OCI-LY7 (cell line): ENCODE results near the gene PDE6D. TPM values are rescaled to one million over a fixed set of nuclear protein-coding genes. Genes with fewer than 3 reads are reported as not detected.
A peak's percentile ranks its signal among the peaks of the same experiment; 100 is the strongest.

Experiments used
- BruUV-seq: library from RNA; stranded (reverse); fragments of 400-500 nt; replicated peaks from 2 replicates; lab custom pipeline; 2021; lab: Mats Ljungman, UMichigan
- CTCF ChIA-PET: fragments of 300-600 bp; sonication (Branson Sonifier 250); formaldehyde crosslinking; loops from one replicate; lab custom pipeline; 2022; ENCODE audit warnings: antibody characterized with exemption; ENCODE audit not compliant: unreplicated experiment; lab: Charles Lee
- POLR2A ChIA-PET: fragments of 300-600 bp; sonication (Branson Sonifier 250); formaldehyde crosslinking; loops from one replicate; lab custom pipeline; 2022; ENCODE audit warnings: antibody characterized with exemption; lab: Charles Lee
- DNase-seq: peaks from one replicate; pipeline ENCODE4 v3.0.0-alpha.2; 2015; ENCODE audit warnings: low spot score
- H2AFZ ChIP-seq: fragments of 200-600 bp; sonication (generic), shearing (Covaris generic); 2 replicates; pipeline ENCODE4 v1.6.1; 2014; ENCODE audit warnings: mild to moderate bottlenecking, antibody characterized with exemption, low read length, moderate library complexity
- H3K27ac ChIP-seq: fragments of 200-600 bp; sonication (generic); 2 replicates; pipeline ENCODE4 v1.5.1; 2014; ENCODE audit warnings: mixed run types, low read depth, mild to moderate bottlenecking, moderate library complexity, low read length, inconsistent platforms; ENCODE audit not compliant: poor library complexity, severe bottlenecking
- H3K36me3 ChIP-seq: fragments of 200-600 bp; sonication (generic); 2 replicates; pipeline ENCODE4 v1.6.1; 2014; ENCODE audit warnings: mild to moderate bottlenecking, antibody characterized with exemption, low read length, moderate library complexity, mixed read lengths; ENCODE audit not compliant: insufficient read depth
- H3K4me1 ChIP-seq: fragments of 200-600 bp; sonication (generic); 2 replicates; pipeline ENCODE4 v1.5.1; 2014; ENCODE audit warnings: mild to moderate bottlenecking, low read length; ENCODE audit not compliant: insufficient read depth, poor library complexity, severe bottlenecking
- H3K4me2 ChIP-seq: fragments of 200-600 bp; sonication (generic); 2 replicates; pipeline ENCODE4 v1.6.1; 2014; ENCODE audit warnings: mild to moderate bottlenecking, low read length
- H3K4me3 ChIP-seq: fragments of 200-600 bp; sonication (generic); 2 replicates; pipeline ENCODE4 v1.5.1; 2014; ENCODE audit warnings: mild to moderate bottlenecking, low read depth, low read length; ENCODE audit not compliant: poor library complexity, severe bottlenecking
- H3K79me2 ChIP-seq: fragments of 200-600 bp; sonication (generic); 2 replicates; pipeline ENCODE4 v1.6.1; 2016; ENCODE audit warnings: low read depth, mild to moderate bottlenecking, low read length, moderate library complexity, mixed read lengths; ENCODE audit not compliant: insufficient read depth
- H3K9me2 ChIP-seq: fragments of 200-600 bp; sonication (generic); 2 replicates; pipeline ENCODE4 v1.6.1; 2016; ENCODE audit warnings: mild to moderate bottlenecking, low read length, mixed read lengths; ENCODE audit not compliant: insufficient read depth
- H3K9me3 ChIP-seq: fragments of 200-600 bp; sonication (generic); 2 replicates; pipeline ENCODE4 v1.6.1; 2014; ENCODE audit warnings: mild to moderate bottlenecking, mixed run types, low read length, mixed read lengths
- H4K20me1 ChIP-seq: fragments of 200-600 bp; sonication (generic); 2 replicates; pipeline ENCODE4 v1.6.1; 2014; ENCODE audit warnings: mild to moderate bottlenecking, antibody characterized with exemption, low read length, moderate library complexity, mixed read lengths; ENCODE audit not compliant: insufficient read depth
- EZH2phosphoT487 ChIP-seq: fragments of 200-600 bp; sonication (generic); IDR thresholded peaks from 2 replicates; pipeline ENCODE4 v1.6.1; 2018; ENCODE audit warnings: low read depth, borderline replicate concordance, mild to moderate bottlenecking, mixed run types, antibody characterized with exemption, low read length, moderate library complexity, mixed read lengths
- intact Hi-C: fragments of 100-400 bp; cut with micrococcal nuclease; formaldehyde crosslinking; loops from one replicate; pipeline ENCODE4 v1.10.0; 2022; ENCODE audit not compliant: unreplicated experiment
- total RNA-seq, 2 experiments: library from RNA; depleted of rRNA in 1 of 2; stranded (reverse); fragments of >200 nt in 1 of 2; shearing (Covaris generic) in 1 of 2; gene quantifications; 2 replicates each; pipeline ENCODE4 v1.2.3, GENCODE V29; 2014 to 2022
- TF ChIP-seq, protein P1 (sequence below): fragments of 200-600 bp; sonication (generic); conservative IDR thresholded peaks from 2 replicates; pipeline ENCODE4 v1.5.1; 2014; ENCODE audit warnings: mild to moderate bottlenecking, antibody characterized with exemption, low read length, moderate library complexity, mixed read lengths

The PDE6D gene
- total RNA-seq, 2 experiments from 2014 or later = 47.4 to 54.6 TPM

DNA sequence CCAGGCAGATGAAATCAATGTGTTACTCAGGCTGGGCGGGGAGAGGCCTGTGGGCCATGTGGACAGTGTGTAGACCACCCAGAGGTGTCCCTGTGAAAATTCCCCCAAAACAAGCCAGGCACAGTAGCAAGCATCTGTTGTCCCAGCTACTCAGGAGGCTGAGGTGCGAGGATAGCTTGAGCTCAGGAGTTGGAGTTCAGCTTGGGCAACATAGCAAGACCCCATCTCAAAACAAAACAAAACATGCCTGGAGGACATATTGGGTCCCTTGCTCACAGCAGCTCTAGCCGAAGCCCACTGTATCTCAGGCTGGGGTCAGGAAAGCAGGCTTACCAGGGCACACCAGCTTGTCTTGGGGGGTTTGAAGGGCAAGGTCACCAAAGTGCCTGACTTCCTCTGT, 77.1 kb downstream of the PDE6D start:
- intact Hi-C loops = no loop called here
- no peak overlapping the region for H2AFZ ChIP-seq
- no peak overlapping the region for H3K4me2 ChIP-seq
- peaks cover 27% of the 10 kb centered on the region for H3K4me1 ChIP-seq
- no TSS peak for BruUV-seq
- H4K20me1 ChIP-seq = no peaks in the 10 kb centered on the region
- H3K9me3 ChIP-seq = no peaks in the 10 kb centered on the region
- H3K4me3 ChIP-seq = no peak overlapping the region
- ChIA-PET CTCF (interaction anchor here (0.6 to 1.3 kb wide), 3 partner anchors 17 to 32 kb away, joined by 4 to 6 read pairs (median 5); no protein-coding TSS in a partner anchor), POLR2A (interaction anchor here (0.6 to 2.5 kb wide), 4 partner anchors 11 to 74 kb away, joined by 5 to 7 read pairs (median 6); no protein-coding TSS in a partner anchor)
- DNase-seq = no peak
- H3K36me3 ChIP-seq = peaks cover 6% of the 10 kb centered on the region
- H3K27ac ChIP-seq = no peak overlapping the region
- no peaks in the 10 kb centered on the region for H3K9me2 ChIP-seq
- TF ChIP-seq, protein P1, sequence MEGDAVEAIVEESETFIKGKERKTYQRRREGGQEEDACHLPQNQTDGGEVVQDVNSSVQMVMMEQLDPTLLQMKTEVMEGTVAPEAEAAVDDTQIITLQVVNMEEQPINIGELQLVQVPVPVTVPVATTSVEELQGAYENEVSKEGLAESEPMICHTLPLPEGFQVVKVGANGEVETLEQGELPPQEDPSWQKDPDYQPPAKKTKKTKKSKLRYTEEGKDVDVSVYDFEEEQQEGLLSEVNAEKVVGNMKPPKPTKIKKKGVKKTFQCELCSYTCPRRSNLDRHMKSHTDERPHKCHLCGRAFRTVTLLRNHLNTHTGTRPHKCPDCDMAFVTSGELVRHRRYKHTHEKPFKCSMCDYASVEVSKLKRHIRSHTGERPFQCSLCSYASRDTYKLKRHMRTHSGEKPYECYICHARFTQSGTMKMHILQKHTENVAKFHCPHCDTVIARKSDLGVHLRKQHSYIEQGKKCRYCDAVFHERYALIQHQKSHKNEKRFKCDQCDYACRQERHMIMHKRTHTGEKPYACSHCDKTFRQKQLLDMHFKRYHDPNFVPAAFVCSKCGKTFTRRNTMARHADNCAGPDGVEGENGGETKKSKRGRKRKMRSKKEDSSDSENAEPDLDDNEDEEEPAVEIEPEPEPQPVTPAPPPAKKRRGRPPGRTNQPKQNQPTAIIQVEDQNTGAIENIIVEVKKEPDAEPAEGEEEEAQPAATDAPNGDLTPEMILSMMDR = no peak
- TF ChIP-seq EZH2phosphoT487 = no peak
- H3K79me2 ChIP-seq = peaks cover 26% of the 10 kb centered on the region

DNA sequence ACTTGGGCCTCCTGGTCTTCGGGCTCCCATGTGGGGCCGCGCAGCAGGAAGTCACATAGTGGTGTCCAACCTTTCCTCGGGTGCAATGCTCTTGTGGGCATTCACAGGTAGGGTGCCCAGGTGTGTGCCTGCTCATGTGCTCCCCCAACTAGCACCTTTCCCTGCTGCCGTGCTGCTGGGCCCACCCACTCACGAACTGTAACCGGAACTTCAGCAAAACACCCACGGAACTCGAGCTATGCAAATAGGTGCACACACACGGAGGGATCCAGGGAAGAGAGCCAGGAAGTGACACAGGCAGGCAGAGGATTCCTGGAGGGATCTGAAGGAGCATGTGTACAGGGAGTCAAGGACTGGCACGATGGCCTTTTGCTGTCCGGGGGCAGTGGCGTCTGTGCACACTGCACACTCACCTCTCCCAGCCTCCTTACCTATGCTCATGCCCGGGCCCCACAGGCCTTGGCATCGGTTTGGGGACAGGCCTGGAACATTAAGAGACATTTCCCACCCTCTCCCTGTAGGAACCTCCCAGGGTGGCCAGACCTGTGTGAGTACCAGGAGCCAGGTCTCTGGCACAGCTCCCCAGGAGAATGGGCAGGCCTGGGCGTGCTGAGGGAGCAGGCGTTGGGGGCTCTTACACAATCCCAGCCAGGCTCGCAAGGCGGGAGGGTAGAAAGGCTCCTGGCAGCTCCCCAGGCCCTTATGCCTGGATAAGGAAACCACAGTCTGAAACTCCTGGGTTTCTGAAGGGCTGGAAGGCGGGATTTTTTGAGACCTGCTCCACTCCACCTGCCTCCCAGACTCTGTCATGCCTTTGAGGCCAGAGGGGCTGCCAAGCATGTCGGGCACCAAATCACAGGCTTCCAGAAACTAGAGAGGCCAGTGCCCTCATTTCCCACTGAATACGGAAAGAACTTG, 79.4 kb downstream of the PDE6D start:
- DNase-seq = no peak
- Histone ChIP-seq H3K9me2 (no peaks in the 10 kb centered on the region), H3K4me2 (peak overlapping the region; percentile 35; the same call in 1 of the 2 replicates), H3K36me3 (no peaks in the 10 kb centered on the region), H3K9me3 (no peaks in the 10 kb centered on the region), H3K4me3 (no peak overlapping the region), H3K79me2 (peaks cover 13% of the 10 kb centered on the region; the same call in 1 of the 2 replicates), H4K20me1 (no peaks in the 10 kb centered on the region), H3K27ac (no peak overlapping the region), H2AFZ (no peak overlapping the region), H3K4me1 (peaks cover 19% of the 10 kb centered on the region)
- no TSS peak for BruUV-seq
- TF ChIP-seq EZH2phosphoT487 = no peak
- TF ChIP-seq, protein P1 = no peak
- intact Hi-C loops = no loop called here
- ChIA-PET POLR2A (no interaction called here), CTCF (no interaction called here)

- H3K79me2 ChIP-seq = no peaks in the 10 kb centered on the region
- BruUV-seq = no TSS peak
- no peak overlapping the region for H3K27ac ChIP-seq
- TF ChIP-seq, protein P1 = no peak
- TF ChIP-seq EZH2phosphoT487 = no peak
- no peak for DNase-seq
- H3K36me3 ChIP-seq = no peaks in the 10 kb centered on the region
- H3K4me1 ChIP-seq = peaks cover 6% of the 10 kb centered on the region
- no peaks in the 10 kb centered on the region for H3K9me2 ChIP-seq
- no peaks in the 10 kb centered on the region for H3K9me3 ChIP-seq
- no peaks in the 10 kb centered on the region for H4K20me1 ChIP-seq
- ChIA-PET POLR2A (interaction anchor here (1.1 kb wide), 1 partner anchor 9 kb away, joined by 3 read pairs; the partner anchor contains the start of gene PTMA), CTCF (no interaction called here)
- H3K4me3 ChIP-seq = no peak overlapping the region
- intact Hi-C loops = no loop called here
- no peak overlapping the region for H3K4me2 ChIP-seq
- no peak overlapping the region for H2AFZ ChIP-seq
Observed at GRCh38 chr2:231699006-231699405, 82.1 kb downstream of the PDE6D start.
